ENCODE data around the gene TANGO2.

The TANGO2 gene

DNA sequence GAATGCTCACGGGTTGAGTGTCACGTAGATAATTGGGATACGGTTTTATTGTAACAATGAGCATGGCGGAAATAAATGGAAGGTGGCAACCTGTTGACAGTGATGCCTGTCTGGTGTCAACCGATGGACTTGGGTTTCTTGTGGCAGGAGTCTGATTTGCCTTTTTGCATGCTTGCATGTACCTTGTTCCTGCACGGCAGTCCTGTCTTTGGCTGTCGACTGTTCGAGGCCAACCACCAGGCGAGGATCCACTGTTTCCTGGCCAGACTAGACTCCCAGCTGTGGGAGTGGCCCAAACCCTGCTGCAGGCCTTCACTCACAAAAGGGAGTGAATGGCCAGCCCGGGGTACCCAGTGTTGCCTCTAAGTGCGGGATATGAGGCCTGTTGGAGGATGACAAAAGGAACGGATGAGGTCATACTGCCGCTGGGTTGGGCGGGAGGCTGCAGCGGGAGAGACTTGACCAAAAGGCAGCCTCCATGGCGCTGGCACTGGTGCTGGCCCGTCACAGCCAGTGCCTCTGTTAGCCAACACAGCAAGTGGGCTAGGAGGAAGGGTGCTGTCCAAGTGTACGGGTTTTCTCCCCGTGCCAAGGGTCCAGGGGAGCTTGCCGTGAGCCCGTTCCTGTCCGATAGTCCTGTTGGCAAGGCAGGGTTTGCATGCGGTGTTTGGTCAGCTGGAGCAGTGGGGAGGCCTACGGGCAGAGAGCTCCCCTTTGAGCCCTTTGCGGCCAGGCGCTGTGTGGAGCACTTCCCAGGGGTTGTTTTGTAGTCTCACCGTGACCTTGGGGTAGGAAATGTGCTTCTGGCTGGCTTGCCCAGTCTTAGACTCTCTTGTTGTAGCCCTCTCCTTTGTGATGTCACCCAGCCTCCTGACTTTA is 60.1 kb downstream of the TANGO2 start:
- in situ Hi-C loops (cut with HindIII; ENCODE audit: low sequenced_read_pairs) = no loop called here

DNA sequence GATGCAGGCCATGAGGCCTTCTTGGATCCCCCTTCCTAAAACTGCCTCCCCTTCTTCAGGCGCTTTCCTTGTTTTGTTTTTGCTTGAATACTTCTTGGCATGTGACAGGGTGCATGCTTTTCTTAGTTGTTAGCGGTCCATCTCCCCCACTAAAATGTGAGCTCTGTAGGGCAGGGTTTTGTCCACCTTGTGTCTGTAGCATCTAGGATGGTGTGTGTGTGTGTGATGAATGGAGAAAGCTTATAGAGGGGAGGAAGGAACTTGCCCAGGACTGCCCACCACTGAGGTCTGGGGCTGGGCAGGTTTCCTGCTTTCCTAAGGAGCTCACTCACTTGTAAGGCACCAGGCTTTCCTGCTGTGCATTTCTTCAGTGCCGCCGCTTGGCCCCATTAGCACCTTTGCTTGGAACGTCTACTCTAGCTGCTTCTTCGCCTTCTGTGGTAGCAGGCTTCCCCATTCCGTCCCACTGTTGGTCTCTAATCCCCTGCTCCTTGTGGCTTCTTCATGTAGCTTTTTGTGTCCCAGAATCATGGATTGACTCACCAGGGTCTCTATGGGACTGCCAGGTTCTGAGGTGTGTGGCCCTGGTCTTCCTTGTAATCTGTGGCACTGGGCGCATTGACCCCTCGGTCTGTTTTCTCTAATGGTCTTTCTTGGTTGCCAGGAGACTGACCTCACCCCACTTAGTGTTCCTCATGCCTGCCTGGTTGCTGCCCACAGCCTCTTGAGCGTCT is 62.4 kb downstream of the TANGO2 start:
- in situ Hi-C loops (cut with HindIII; ENCODE audit: low sequenced_read_pairs) = no loop called here

DNA sequence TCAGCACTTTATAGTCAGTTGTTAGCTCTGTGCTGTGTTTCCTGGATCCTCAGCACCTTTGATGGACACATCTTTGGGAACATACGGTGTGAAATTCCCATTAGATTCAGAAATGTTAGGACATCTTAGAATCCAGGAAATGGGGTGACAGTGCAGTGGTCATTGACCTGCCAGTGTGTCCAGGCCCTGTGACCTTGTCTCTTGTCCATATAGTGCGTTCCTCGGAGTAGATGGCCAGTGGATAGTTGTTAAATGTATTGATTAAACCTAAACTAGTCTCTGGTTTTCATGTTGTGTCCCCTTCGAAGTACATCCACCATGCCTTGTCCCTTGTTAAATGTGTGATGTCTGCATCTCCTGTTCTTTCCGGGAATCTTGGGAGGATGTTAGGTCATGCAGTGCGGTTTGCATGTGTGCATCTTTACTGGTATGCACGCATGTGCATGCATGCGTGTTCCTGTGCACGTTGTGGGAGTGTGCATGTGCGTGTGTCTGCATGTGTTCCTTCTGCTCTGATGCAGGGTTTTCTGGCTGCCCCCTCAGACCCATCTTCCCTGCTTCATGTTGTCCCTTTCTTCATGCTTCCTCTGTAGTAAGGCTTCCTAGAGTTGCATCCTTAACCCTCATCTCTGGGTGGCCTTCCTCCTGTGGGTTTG is 63.1 kb downstream of the TANGO2 start:
- in situ Hi-C loops (cut with HindIII; ENCODE audit: low sequenced_read_pairs) = no loop called here

DNA sequence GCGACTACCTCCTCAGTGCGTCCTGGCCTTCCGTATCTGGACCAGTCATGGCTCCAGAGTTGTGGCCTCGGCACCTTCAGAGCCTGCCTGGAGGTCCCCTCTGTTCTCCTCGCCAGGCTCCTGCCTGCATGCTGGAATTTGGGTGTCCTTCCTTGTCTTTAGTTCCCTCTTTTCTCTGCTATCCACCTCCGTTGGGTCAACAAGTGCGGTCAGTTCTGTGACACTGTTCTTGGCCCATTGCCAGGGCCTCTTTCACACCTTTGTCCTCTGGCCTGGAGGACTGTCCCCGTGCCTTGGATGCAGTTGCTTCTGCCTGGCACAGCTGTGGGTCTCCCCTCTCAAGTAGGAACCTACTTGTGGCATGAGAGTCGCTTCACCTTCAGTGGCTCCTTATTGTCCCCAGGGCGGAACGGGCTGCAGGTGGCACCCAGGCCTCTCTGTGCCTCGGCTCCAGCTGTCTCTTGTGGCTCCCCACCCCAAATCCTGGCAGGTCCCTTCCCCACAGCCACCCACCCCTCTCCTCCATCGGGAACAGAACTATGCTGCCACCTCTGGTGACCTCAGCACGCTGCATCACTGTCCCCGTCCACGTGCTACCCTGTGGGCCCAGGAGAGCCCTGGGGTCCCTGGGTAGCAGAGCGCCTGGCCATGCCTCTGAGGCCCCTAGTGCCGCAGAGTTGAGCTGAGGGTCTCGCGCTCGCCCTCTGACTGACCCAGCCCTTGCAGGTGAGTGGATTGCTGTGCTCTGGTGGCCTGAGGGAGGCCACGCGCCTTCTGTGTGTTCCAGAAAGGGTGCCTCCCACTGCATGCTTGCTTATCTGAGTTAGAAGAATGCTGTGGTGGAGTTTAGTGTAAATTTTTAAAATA is 63.9 kb downstream of the TANGO2 start:
- in situ Hi-C loops (cut with HindIII; ENCODE audit: low sequenced_read_pairs) = no loop called here

DNA sequence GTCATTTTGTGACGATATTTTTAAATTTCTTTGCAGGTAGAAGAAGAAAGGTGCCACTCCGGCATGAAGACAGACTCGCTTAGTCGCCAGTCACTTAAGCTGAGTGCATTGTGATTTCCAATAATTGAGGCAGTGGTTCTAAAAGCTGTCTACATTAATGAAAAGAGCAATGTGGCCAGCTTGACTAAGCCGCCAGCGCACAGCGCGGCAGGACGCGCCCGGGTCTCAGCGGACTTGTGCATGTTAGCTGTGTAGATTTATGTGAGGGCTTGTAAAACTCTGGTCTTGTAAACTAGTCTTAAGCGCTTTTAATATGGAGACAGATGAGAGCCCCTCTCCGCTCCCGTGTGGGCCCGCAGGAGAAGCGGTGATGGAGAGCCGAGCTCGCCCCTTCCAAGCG is 64.7 kb downstream of the TANGO2 start:
- in situ Hi-C loops (cut with HindIII; ENCODE audit: low sequenced_read_pairs) = no loop called here

- in situ Hi-C loops (cut with HindIII; ENCODE audit: low sequenced_read_pairs) = no loop called here
Observed at GRCh38 chr22:20086101-20086599, 65.2 kb downstream of the TANGO2 start.

- in situ Hi-C loops (cut with HindIII; ENCODE audit: low sequenced_read_pairs) = no loop called here
Observed at GRCh38 chr22:20086763-20087162, 65.9 kb downstream of the TANGO2 start.

DNA sequence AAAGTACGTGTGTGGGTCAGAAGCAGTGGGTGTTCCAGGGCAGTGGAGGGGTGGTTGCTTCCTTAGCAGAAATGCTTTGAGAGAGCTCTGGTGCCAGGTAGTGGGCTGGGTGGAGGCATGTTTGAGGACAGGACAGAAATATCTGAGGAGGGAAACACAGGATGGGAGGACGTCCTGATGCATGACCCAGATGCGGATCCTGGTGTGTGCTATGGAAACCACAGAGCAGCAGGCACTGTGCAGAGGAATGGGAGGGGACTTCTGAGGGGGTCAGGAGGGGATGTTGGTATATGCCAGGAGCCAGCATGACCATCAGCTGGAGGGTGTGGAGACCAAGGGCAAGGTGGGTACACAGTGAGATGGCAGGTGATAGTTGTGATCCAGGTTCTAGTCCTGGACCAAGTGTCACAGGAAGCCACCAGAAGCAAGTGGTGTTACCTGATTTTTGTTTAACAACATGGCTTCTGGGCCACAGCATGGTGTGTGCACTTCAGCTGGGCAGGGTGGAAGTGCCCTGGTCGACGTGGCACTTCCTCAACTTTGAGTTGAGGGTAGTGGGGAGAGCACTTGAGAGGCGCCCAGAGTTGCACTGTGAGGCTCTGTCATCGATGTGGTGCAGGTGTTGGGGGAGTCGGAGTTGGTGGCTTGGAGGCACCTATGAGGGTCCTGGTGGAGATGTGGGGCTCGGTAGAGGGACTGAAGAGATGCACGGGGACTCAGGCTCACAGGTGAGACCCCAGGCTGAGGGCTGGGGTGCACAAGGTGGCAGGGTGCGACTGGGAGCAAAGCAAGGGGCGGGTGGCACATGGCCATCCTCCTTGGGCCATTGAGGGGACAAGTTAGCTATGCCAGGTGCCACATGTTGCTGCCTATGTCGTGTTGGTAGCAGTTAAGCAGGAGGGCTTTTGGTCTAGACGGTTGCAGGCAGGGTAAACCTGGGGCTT is 66.7 kb downstream of the TANGO2 start:
- in situ Hi-C loops (cut with HindIII; ENCODE audit: low sequenced_read_pairs) = no loop called here

DNA sequence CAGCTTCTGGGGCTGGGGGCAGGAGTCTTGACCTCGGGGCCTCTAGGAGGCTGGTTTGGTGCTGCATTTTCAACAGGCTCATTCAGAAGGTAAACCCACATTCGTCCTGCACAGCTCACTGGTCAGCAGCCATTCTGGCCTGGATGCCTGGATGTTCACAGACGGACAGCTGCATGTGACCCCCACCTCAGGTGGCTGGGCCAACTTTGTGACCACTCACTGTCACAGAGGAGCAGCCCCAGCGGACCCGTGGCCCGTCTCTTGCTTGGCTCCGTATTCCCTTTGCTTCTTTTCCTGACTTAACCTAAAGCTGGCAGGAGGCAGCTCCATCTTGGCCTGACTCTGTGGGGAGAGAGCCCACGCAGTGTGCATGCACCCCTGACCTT is 67.3 kb downstream of the TANGO2 start:
- in situ Hi-C loops (cut with HindIII; ENCODE audit: low sequenced_read_pairs) = no loop called here

GRCh38 chr22:20089226-20089976 is 68.5 kb downstream of the TANGO2 start:
- in situ Hi-C loops (cut with HindIII; ENCODE audit: low sequenced_read_pairs) = no loop called here

DNA sequence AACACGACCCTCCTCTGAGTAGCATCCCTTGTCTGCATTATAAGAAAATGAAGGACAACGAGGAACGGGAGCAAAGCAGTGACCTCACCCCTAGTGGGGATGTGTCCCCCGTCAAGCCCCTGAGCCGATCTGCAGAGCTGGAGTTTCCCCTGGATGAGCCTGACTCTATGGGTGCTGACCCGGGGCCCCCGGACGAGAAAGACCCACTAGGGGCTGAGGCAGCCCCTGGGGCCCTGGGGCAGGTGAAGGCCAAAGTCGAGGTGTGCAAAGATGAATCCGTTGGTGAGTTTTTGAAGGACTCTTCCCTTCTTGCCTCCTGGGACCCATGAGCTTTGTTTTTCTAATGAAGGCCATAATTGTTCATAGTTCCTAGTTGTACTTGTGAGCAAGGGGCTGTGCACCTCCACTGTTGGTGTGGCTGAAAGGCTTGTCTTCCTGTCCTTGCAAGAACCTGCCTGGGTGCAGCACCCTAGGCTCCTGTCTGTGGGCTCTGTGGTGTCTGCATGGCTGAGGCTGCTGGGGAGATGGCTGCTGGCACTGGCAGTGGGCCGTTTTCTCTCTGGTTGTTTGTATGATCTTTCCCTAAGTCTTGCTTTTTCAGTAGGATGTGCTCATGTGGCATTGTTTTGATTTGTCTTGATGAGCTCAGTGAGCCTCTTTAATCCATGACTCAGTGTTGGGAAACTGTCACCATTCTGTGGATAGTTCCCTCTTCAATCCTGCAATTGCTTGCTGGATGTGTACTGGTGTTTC is 69.2 kb downstream of the TANGO2 start:
- in situ Hi-C loops (cut with HindIII; ENCODE audit: low sequenced_read_pairs) = no loop called here

- in situ Hi-C loops (cut with HindIII; ENCODE audit: low sequenced_read_pairs) = no loop called here
Observed at GRCh38 chr22:20090730-20091240, 69.9 kb downstream of the TANGO2 start.

GRCh38 chr22:20091690-20092476 is 71.0 kb downstream of the TANGO2 start:
- in situ Hi-C loops (cut with HindIII; ENCODE audit: low sequenced_read_pairs) = no loop called here

- in situ Hi-C loops (cut with HindIII; ENCODE audit: low sequenced_read_pairs) = no loop called here
Observed at GRCh38 chr22:20092477-20092854, 71.6 kb downstream of the TANGO2 start.

DNA sequence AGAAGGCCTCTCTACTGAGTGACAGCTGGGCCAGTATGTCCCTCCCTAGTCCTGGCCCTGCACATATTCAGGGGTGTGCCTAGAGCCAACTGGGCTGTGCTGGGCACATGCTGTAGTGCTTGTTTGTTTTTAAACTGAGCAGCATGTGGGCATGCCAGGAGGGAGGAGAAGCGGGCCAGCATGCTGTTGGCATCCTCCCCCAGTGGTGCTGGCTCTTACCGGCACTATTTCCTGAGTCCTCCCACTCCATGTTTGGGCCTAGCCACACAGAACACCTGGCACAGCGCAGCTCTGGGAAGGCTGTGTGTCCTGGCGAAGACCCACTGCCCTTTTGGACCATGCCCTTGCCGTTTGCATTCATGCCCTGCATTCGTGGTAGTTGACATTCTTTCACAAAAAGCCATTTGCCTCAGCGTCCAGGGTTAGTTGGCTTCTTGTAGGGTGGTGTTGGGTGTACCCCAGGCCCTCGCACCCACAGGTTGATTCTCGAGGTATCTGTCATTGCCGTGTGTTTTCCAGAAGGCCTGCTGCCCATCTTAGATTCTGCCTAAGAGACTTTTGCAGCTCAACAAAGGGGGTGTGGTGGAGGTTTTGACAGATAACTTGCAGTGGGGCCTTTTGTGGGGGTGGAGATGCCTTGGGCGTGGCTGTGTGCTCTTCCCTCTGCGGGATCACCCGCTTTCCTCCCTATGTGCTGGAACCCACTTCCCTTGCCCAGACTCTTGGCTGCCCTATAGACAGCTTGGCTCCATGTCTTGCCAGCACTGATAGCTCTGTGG is 72.7 kb downstream of the TANGO2 start:
- in situ Hi-C loops (cut with HindIII; ENCODE audit: low sequenced_read_pairs) = no loop called here

DNA sequence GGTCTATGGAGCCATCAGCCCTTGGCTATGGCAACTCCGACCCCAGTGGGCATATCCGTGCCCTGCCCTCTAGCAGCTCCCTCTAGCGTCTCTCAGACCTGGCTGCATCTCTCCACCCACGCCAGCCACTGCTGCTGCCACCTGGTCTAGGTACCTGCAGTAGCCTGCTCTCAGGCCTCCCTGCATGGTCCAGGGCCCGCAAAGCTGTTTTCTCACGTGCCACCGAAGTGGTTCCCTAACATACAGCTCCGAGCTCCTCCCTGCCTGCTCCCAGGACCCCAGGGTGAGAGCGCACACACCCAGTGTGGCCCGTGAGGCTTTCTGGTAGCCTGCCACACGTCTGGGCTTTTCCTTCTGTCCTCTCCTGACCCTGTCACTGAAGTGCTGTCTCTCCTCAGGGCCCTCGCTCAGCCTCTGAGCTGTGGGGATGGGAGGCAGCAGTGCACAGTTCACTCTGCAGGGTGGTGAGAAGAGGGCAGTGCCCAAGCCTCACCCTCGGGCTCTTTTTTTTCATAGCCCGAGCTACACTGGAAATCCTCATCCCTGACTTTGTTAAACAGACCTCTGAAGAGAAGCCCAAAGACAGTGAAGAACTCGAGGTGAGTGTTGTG is 73.4 kb downstream of the TANGO2 start:
- in situ Hi-C loops (cut with HindIII; ENCODE audit: low sequenced_read_pairs) = no loop called here

Measured in DLD1 (cell line).